Coronary artery (tissue), 2 donors: ENCODE measurements around the gene LIMS2.

Source experiments
- DNase-seq: peaks from one replicate; pipeline ENCODE4 v3.0.0-alpha.2; 2017; ENCODE audit warnings: low spot score
- H3K27ac ChIP-seq, 2 donors: fragments of 200-600 bp; sonication (generic); one replicate each; pipeline ENCODE4 v1.5.1; 2016 to 2019
- H3K4me3 ChIP-seq: fragments of 200-600 bp; sonication (generic); 2 replicates; pipeline ENCODE4 v1.5.1; 2016; ENCODE audit warnings: mild to moderate bottlenecking, moderate library complexity
- TF ChIP-seq, protein P1 (sequence below): fragments of 200-600 bp; sonication (generic); IDR thresholded peaks from one replicate; pipeline ENCODE4 v1.5.1; 2019; ENCODE audit warnings: antibody characterized with exemption

LIMS2 gene

GRCh38 chr2:127644066-127645025 lies 31.0 kb downstream of the LIMS2 start:
- H3K27ac ChIP-seq, result peak overlapping the region; percentile 14 to 64

GRCh38 chr2:127643439-127644065 lies 31.8 kb downstream of the LIMS2 start:
- Histone ChIP-seq H3K27ac (peak overlapping the region; percentile 14 to 64), H3K4me3 (no peak overlapping the region)
- TF ChIP-seq, protein P1, sequence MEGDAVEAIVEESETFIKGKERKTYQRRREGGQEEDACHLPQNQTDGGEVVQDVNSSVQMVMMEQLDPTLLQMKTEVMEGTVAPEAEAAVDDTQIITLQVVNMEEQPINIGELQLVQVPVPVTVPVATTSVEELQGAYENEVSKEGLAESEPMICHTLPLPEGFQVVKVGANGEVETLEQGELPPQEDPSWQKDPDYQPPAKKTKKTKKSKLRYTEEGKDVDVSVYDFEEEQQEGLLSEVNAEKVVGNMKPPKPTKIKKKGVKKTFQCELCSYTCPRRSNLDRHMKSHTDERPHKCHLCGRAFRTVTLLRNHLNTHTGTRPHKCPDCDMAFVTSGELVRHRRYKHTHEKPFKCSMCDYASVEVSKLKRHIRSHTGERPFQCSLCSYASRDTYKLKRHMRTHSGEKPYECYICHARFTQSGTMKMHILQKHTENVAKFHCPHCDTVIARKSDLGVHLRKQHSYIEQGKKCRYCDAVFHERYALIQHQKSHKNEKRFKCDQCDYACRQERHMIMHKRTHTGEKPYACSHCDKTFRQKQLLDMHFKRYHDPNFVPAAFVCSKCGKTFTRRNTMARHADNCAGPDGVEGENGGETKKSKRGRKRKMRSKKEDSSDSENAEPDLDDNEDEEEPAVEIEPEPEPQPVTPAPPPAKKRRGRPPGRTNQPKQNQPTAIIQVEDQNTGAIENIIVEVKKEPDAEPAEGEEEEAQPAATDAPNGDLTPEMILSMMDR, result no peak
- no peak for DNase-seq

More at GRCh38 chr2:127644066-127645025, 31.0 kb downstream of the LIMS2 start:
- no peak overlapping the region for H3K4me3 ChIP-seq
- no peak for DNase-seq
- TF ChIP-seq, protein P1, result no peak

DNA sequence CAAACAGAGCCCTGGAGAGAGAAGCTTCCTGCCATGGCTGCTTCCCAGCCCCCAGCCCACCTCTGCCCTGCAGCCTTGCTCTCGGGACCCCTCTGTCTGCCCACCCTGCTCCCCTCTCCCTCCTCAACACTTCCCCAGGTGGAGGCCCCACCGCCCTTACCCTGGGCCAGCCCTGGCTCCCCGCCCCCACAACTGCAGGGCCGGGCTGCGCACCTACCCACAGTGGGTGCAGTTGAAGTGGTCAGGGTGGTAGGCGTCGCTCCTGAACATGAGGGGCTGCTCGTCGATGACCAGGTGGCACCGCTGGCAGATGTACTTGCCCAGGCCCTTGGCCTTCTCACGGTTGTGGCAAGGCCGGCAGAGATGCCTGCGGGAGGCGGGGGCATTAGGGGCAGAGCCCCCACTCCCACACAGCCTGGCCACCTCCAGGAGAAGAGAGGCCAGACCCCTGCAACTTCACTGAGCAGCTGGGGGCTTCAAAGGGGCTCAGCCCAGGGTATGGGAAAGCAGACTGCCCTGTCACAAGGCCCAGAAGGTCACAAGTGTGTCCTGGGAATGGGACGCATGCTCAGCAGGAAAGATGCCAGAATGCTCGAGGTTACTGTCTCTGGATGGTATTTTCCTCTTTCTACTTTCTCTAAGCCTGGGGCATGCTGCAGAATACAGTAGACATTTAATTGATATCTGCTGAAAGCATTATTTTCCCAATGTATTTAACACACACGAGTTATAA lies 32.5 kb downstream of the LIMS2 start:
- TF ChIP-seq, protein P1, result no peak
- no peak overlapping the region for H3K4me3 ChIP-seq
- DNase-seq, result no peak
- H3K27ac ChIP-seq, result peak overlapping the region in 1 of 2 donors; percentile 64

GRCh38 chr2:127641846-127642507 lies 33.4 kb downstream of the LIMS2 start:
- DNase-seq, result no peak
- no peak overlapping the region for H3K4me3 ChIP-seq
- H3K27ac ChIP-seq, result peak overlapping the region in 1 of 2 donors; percentile 64
- TF ChIP-seq, protein P1, result no peak

- TF ChIP-seq, protein P1, result no peak
- DNase-seq, result no peak
- H3K27ac ChIP-seq, result peak overlapping the region in 1 of 2 donors; percentile 64
- H3K4me3 ChIP-seq, result no peak overlapping the region
Measured at GRCh38 chr2:127641133-127641532, 34.2 kb downstream of the LIMS2 start.
